GM21526 (cell line): ENCODE results near the gene DDO.

Experiments
- ATAC-seq: cut with Tn5 transposase; IDR thresholded peaks from one replicate; pipeline ENCODE4 v1.9.1; 2021; ENCODE audit warnings: moderate library complexity; ENCODE audit not compliant: unreplicated experiment, low FRiP score

Gene DDO

GRCh38 chr6:110421749-110422443 is 6.5 kb upstream of the DDO start:
- ATAC-seq = no peak

- no peak for ATAC-seq
Observed at GRCh38 chr6:110419028-110419739, 3.8 kb upstream of the DDO start.

- no peak for ATAC-seq
Observed at GRCh38 chr6:110418594-110418993, 3.2 kb upstream of the DDO start.

GRCh38 chr6:110414669-110415068 is 706 bp downstream of the DDO start:
- ATAC-seq = no peak

GRCh38 chr6:110412360-110412759 is 3.0 kb downstream of the DDO start:
- no peak for ATAC-seq

GRCh38 chr6:110410511-110410910 is 4.9 kb downstream of the DDO start:
- ATAC-seq = no peak

GRCh38 chr6:110409794-110410193 is 5.6 kb downstream of the DDO start:
- ATAC-seq = no peak

GRCh38 chr6:110408901-110409300 is 6.5 kb downstream of the DDO start:
- no peak for ATAC-seq

GRCh38 chr6:110404607-110405006 is 10.8 kb downstream of the DDO start:
- ATAC-seq = no peak

- no peak for ATAC-seq
Observed at GRCh38 chr6:110401585-110402176, 13.7 kb downstream of the DDO start.

GRCh38 chr6:110400208-110400607 is 15.2 kb downstream of the DDO start:
- ATAC-seq = no peak

GRCh38 chr6:110399219-110400071 is 15.9 kb downstream of the DDO start:
- no peak for ATAC-seq

GRCh38 chr6:110398778-110399177 is 16.6 kb downstream of the DDO start:
- ATAC-seq = no peak

GRCh38 chr6:110395221-110395620 is 20.2 kb downstream of the DDO start:
- ATAC-seq = no peak

- ATAC-seq = no peak
Observed at GRCh38 chr6:110394409-110394808, 21.0 kb downstream of the DDO start.

GRCh38 chr6:110392727-110393126 is 22.6 kb downstream of the DDO start:
- no peak for ATAC-seq

- no peak for ATAC-seq
Observed at GRCh38 chr6:110390404-110390803, 25.0 kb downstream of the DDO start.

- ATAC-seq = no peak
Observed at GRCh38 chr6:110389689-110390382, 25.5 kb downstream of the DDO start.

GRCh38 chr6:110387986-110388385 is 27.4 kb downstream of the DDO start:
- no peak for ATAC-seq

- no peak for ATAC-seq
Observed at GRCh38 chr6:110385458-110385863, 29.9 kb downstream of the DDO start.
